Measurements from ENCODE around the gene KLHL17.
"Not testable (repeated sequence)": the region's sequence is repeated elsewhere in the genome, so short reads cannot be mapped to it uniquely, and the experiment has no call there.

KLHL17 gene

GRCh38 chr1:970242-970972 lies 10.0 kb downstream of the KLHL17 start:
- no peak for DNase-seq (ENCODE audit: low spot score)

- DNase-seq (ENCODE audit: low spot score) = no peak
Measured at GRCh38 chr1:970973-971730, 10.8 kb downstream of the KLHL17 start.

- DNase-seq (ENCODE audit: low spot score) = no peak
Measured at GRCh38 chr1:971751-972506, 11.5 kb downstream of the KLHL17 start.

GRCh38 chr1:972726-973458 lies 12.5 kb downstream of the KLHL17 start:
- DNase-seq (ENCODE audit: low spot score) = no peak

GRCh38 chr1:973459-974292 lies 13.3 kb downstream of the KLHL17 start:
- no peak for DNase-seq (ENCODE audit: low spot score)

GRCh38 chr1:974293-974640 lies 13.9 kb downstream of the KLHL17 start:
- DNase-seq (ENCODE audit: low spot score) = no peak

GRCh38 chr1:974687-975328 lies 14.4 kb downstream of the KLHL17 start:
- DNase-seq (ENCODE audit: low spot score) = no peak

GRCh38 chr1:975365-975764 lies 15.0 kb downstream of the KLHL17 start:
- DNase-seq (ENCODE audit: low spot score) = no peak

- no peak for DNase-seq (ENCODE audit: low spot score)
Measured at GRCh38 chr1:975896-976683, 15.7 kb downstream of the KLHL17 start.

- not testable (repeated sequence) for DNase-seq (ENCODE audit: low spot score)
Measured at GRCh38 chr1:976791-977190, 16.4 kb downstream of the KLHL17 start.

- DNase-seq (ENCODE audit: low spot score) = no peak
Measured at GRCh38 chr1:978069-978834, 17.9 kb downstream of the KLHL17 start.

GRCh38 chr1:978835-979743 lies 18.7 kb downstream of the KLHL17 start:
- DNase-seq (ENCODE audit: low spot score) = no peak

GRCh38 chr1:979744-980072 lies 19.3 kb downstream of the KLHL17 start:
- no peak for DNase-seq (ENCODE audit: low spot score)

- no peak for DNase-seq (ENCODE audit: low spot score)
Measured at GRCh38 chr1:980137-980571, 19.8 kb downstream of the KLHL17 start.

GRCh38 chr1:980602-981395 lies 20.4 kb downstream of the KLHL17 start:
- DNase-seq (ENCODE audit: low spot score) = no peak

GRCh38 chr1:981491-981954 lies 21.1 kb downstream of the KLHL17 start:
- no peak for DNase-seq (ENCODE audit: low spot score)

GRCh38 chr1:981955-982558 lies 21.7 kb downstream of the KLHL17 start, which contains the start of gene PERM1:
PERM1 (minus strand) TSS chr1:982093; CDS start chr1:981029, 1,064 bp downstream.
- DNase-seq (ENCODE audit: low spot score) = no peak

Data from left forelimb (tissue), 1 donor.